Measurements from ENCODE around the gene DCDC2. TPM values are rescaled to one million over a fixed set of nuclear protein-coding genes. Genes with fewer than 3 reads are reported as not detected.

The DCDC2 gene
- total and polyA plus RNA-seq, 2 donors from 2014 or later = 22.1 to 110 TPM

- H3K36me3 ChIP-seq (ENCODE audit: control insufficient read depth in 2 of 3, insufficient read depth in 3 of 3, low read length in 3 of 3) = no peaks in the 10 kb centered on the region
- H3K9ac ChIP-seq (ENCODE audit: low read length in 3 of 3) = no peak overlapping the region
- H3K27ac ChIP-seq (ENCODE audit: low read depth in 2 of 2, low read length in 2 of 2) = no peak overlapping the region
- FAIRE-seq (no peak), DNase-seq (no peak)
- no peaks in the 10 kb centered on the region for H3K9me3 ChIP-seq (ENCODE audit: control insufficient read depth in 2 of 3, insufficient read depth in 1 of 3, low read length in 3 of 3)
- intact Hi-C loops (cut with DNase I) = no loop called here
- H3K4me1 ChIP-seq (ENCODE audit: control insufficient read depth in 2 of 3, insufficient read depth in 2 of 3, low read depth in 1 of 3, low read length in 3 of 3) = no peaks in the 10 kb centered on the region
- no peak for TF ChIP-seq CTCF (IDR thresholded peaks at IDR 0.05; ENCODE audit: borderline replicate concordance, extremely low read depth, insufficient read depth)
- no peak overlapping the region for H3K4me3 ChIP-seq (ENCODE audit: low read length in 3 of 3)
- no peaks in the 10 kb centered on the region for H3K27me3 ChIP-seq (ENCODE audit: control insufficient read depth, insufficient read depth, low read length)
These were observed 205.8 kb downstream of the DCDC2 start for GRCh38 chr6:24152014-24152413.

DNA sequence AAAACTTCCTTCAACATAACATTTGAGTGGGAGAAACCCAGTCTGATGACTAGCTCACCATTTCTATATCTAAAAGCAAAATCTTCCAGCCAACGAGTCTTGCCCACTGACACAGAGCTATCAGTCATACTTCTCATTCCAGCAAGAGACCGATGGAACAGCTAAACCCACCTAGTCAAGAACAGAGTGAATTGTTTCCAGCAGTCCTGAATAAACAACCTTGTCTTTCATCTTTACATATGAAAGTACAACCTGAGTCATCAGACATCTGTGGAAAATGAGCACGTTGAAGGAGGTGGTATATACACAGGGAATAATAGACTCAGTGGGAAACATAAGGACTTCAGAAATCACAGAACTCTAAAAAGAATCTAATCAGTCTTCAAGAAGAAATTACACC is 208.0 kb downstream of the DCDC2 start:
- no peak overlapping the region for H3K4me3 ChIP-seq (ENCODE audit: low read length in 3 of 3)
- no peaks in the 10 kb centered on the region for H3K4me1 ChIP-seq (ENCODE audit: control insufficient read depth in 2 of 3, insufficient read depth in 2 of 3, low read depth in 1 of 3, low read length in 3 of 3)
- no peaks in the 10 kb centered on the region for H3K9me3 ChIP-seq (ENCODE audit: control insufficient read depth in 2 of 3, insufficient read depth in 1 of 3, low read length in 3 of 3)
- FAIRE-seq = no peak
- no peak overlapping the region for H3K9ac ChIP-seq (ENCODE audit: low read length in 3 of 3)
- no peak overlapping the region for H3K27ac ChIP-seq (ENCODE audit: low read depth in 2 of 2, low read length in 2 of 2)
- intact Hi-C loops (cut with DNase I) = no loop called here
- no peak for TF ChIP-seq CTCF (IDR thresholded peaks at IDR 0.05; ENCODE audit: borderline replicate concordance, extremely low read depth, insufficient read depth)
- H3K36me3 ChIP-seq (ENCODE audit: control insufficient read depth in 2 of 3, insufficient read depth in 3 of 3, low read length in 3 of 3) = no peaks in the 10 kb centered on the region
- no peak for DNase-seq
- H3K27me3 ChIP-seq (ENCODE audit: control insufficient read depth, insufficient read depth, low read length) = no peaks in the 10 kb centered on the region

GRCh38 chr6:24149296-24149695 is 208.6 kb downstream of the DCDC2 start:
- H3K27me3 ChIP-seq (ENCODE audit: control insufficient read depth, insufficient read depth, low read length) = no peaks in the 10 kb centered on the region
- DNase-seq (no peak), FAIRE-seq (no peak)
- no peak for TF ChIP-seq CTCF (IDR thresholded peaks at IDR 0.05; ENCODE audit: borderline replicate concordance, extremely low read depth, insufficient read depth)
- no peaks in the 10 kb centered on the region for H3K4me1 ChIP-seq (ENCODE audit: control insufficient read depth in 2 of 3, insufficient read depth in 2 of 3, low read depth in 1 of 3, low read length in 3 of 3)
- H3K36me3 ChIP-seq (ENCODE audit: control insufficient read depth in 2 of 3, insufficient read depth in 3 of 3, low read length in 3 of 3) = no peaks in the 10 kb centered on the region
- H3K9ac ChIP-seq (ENCODE audit: low read length in 3 of 3) = no peak overlapping the region
- H3K27ac ChIP-seq (ENCODE audit: low read depth in 2 of 2, low read length in 2 of 2) = no peak overlapping the region
- no peak overlapping the region for H3K4me3 ChIP-seq (ENCODE audit: low read length in 3 of 3)
- intact Hi-C loops (cut with DNase I) = no loop called here
- no peaks in the 10 kb centered on the region for H3K9me3 ChIP-seq (ENCODE audit: control insufficient read depth in 2 of 3, insufficient read depth in 1 of 3, low read length in 3 of 3)

GRCh38 chr6:24148684-24149083 is 209.2 kb downstream of the DCDC2 start:
- DNase-seq = no peak
- H3K27me3 ChIP-seq (ENCODE audit: control insufficient read depth, insufficient read depth, low read length) = no peaks in the 10 kb centered on the region
- FAIRE-seq = no peak
- no peak overlapping the region for H3K27ac ChIP-seq (ENCODE audit: low read depth in 2 of 2, low read length in 2 of 2)
- H3K9me3 ChIP-seq (ENCODE audit: control insufficient read depth in 2 of 3, insufficient read depth in 1 of 3, low read length in 3 of 3) = no peaks in the 10 kb centered on the region
- H3K4me3 ChIP-seq (ENCODE audit: low read length in 3 of 3) = no peak overlapping the region
- intact Hi-C loops (cut with DNase I) = no loop called here
- no peaks in the 10 kb centered on the region for H3K36me3 ChIP-seq (ENCODE audit: control insufficient read depth in 2 of 3, insufficient read depth in 3 of 3, low read length in 3 of 3)
- H3K4me1 ChIP-seq (ENCODE audit: control insufficient read depth in 2 of 3, insufficient read depth in 2 of 3, low read depth in 1 of 3, low read length in 3 of 3) = no peaks in the 10 kb centered on the region
- no peak for TF ChIP-seq CTCF (IDR thresholded peaks at IDR 0.05; ENCODE audit: borderline replicate concordance, extremely low read depth, insufficient read depth)
- H3K9ac ChIP-seq (ENCODE audit: low read length in 3 of 3) = no peak overlapping the region

Measured in kidney (tissue), 14 donors.